Fibroblast of peridontal ligament (primary cell): Measurements from ENCODE around the gene TLR6.

Experiments used
- DNase-seq: peaks from one replicate; pipeline ENCODE4 v3.0.0-alpha.2; 2010; ENCODE audit errors: extremely low read depth

TLR6 gene

GRCh38 chr4:38856524-38857337 lies at the start of gene TLR6:
TLR6 (minus strand) TSS chr4:38856817; CDS start chr4:38829473, 27,344 bp downstream.
- DNase-seq, result peak; percentile 79

GRCh38 chr4:38905652-38906385 lies 49.2 kb upstream of the TLR6 start:
- DNase-seq, result no peak

- DNase-seq, result no peak
These were observed 48.1 kb upstream of the TLR6 start for GRCh38 chr4:38904682-38905081.

GRCh38 chr4:38904090-38904666 lies 47.6 kb upstream of the TLR6 start:
- DNase-seq, result no peak

GRCh38 chr4:38902695-38903094 lies 46.1 kb upstream of the TLR6 start:
- DNase-seq, result peak; percentile 27

- no peak for DNase-seq
These were observed 45.6 kb upstream of the TLR6 start for GRCh38 chr4:38902221-38902620.

- DNase-seq, result no peak
These were observed 41.6 kb upstream of the TLR6 start for GRCh38 chr4:38898245-38898644.

GRCh38 chr4:38896940-38897339 lies 40.3 kb upstream of the TLR6 start:
- DNase-seq, result no peak

- peak; percentile 29 for DNase-seq
These were observed 37.8 kb upstream of the TLR6 start for GRCh38 chr4:38894322-38894982.

GRCh38 chr4:38891051-38891983 lies 34.7 kb upstream of the TLR6 start:
- DNase-seq, result no peak

- DNase-seq, result peak; percentile 91
These were observed 32.5 kb upstream of the TLR6 start for GRCh38 chr4:38889143-38889542.

GRCh38 chr4:38884254-38884653 lies 27.6 kb upstream of the TLR6 start:
- no peak for DNase-seq

- no peak for DNase-seq
These were observed 20.0 kb upstream of the TLR6 start for GRCh38 chr4:38876636-38877035.

- no peak for DNase-seq
These were observed 16.8 kb upstream of the TLR6 start for GRCh38 chr4:38873290-38873944.

- peak; percentile 58 for DNase-seq
These were observed 16.0 kb upstream of the TLR6 start for GRCh38 chr4:38872620-38873019.

GRCh38 chr4:38871593-38871992 lies 15.0 kb upstream of the TLR6 start:
- DNase-seq, result no peak

GRCh38 chr4:38870098-38870808 lies 13.6 kb upstream of the TLR6 start:
- DNase-seq, result no peak

- no peak for DNase-seq
These were observed 12.9 kb upstream of the TLR6 start for GRCh38 chr4:38869511-38869910.

GRCh38 chr4:38868059-38868960 lies 11.7 kb upstream of the TLR6 start:
- DNase-seq, result no peak
